Measurements from ENCODE around the gene METTL24. TPM values are rescaled to one million over a fixed set of nuclear protein-coding genes. Genes with fewer than 3 reads are reported as not detected.

The METTL24 gene
- total RNA-seq, 1 experiment from 2014 or later, result 0.61 TPM

- no peak overlapping the region for H3K27ac ChIP-seq (ENCODE audit: insufficient read length, low read depth, low read length)
Observed at GRCh38 chr6:110283657-110284056, 74.5 kb downstream of the METTL24 start.

More at GRCh38 chr6:110283657-110284056, 74.5 kb downstream of the METTL24 start:
- no peak overlapping the region for H4K91ac ChIP-seq (ENCODE audit: insufficient read length, low read depth, low read length)
- H2BK12ac ChIP-seq (ENCODE audit: insufficient read length, low read depth, low read length), result no peak overlapping the region
- no CpG with 5 or more reads among the region's 2 CpGs for WGBS (ENCODE audit: extremely low coverage, insufficient read length, low lambda C conversion rate)
- TF ChIP-seq CTCF (conservative IDR thresholded peaks at IDR 0.05), result no peak
- no peak overlapping the region for H2BK120ac ChIP-seq (ENCODE audit: low read depth, low read length, poor library complexity, severe bottlenecking)
- no peak overlapping the region for H2BK5ac ChIP-seq (ENCODE audit: insufficient read length, low read length)
- H3K36me3 Mint-ChIP-seq (ENCODE audit: insufficient read depth in 1 of 3, low read depth in 3 of 3), result peaks cover 0 to 4% (median 0%) of the 10 kb centered on the region in 3 experiments; a peak in 2 of 7 replicates
- no peak overlapping the region for H3K27ac Mint-ChIP-seq
- H2AK5ac ChIP-seq (ENCODE audit: insufficient read length, low read length), result no peak overlapping the region
- no peak overlapping the region for H3K4me3 Mint-ChIP-seq
- peaks cover 0 to 7% of the 10 kb centered on the region in 2 experiments; a peak in 2 of 5 replicates for H3K9me3 Mint-ChIP-seq
- H3K79me1 ChIP-seq (ENCODE audit: insufficient read depth, low read depth, low read length, poor library complexity, severe bottlenecking), result no peaks in the 10 kb centered on the region
- no peak overlapping the region for H3K9ac ChIP-seq (ENCODE audit: extremely low read depth, insufficient read length, low read length)
- H3K56ac ChIP-seq (ENCODE audit: insufficient read length, low read depth, low read length), result no peak overlapping the region
- no peaks in the 10 kb centered on the region for H3K23me2 ChIP-seq (ENCODE audit: insufficient read length, low read depth, low read length, poor library complexity, severe bottlenecking)
- H3K27me3 ChIP-seq (ENCODE audit: insufficient read depth, low read length), result no peaks in the 10 kb centered on the region
- peaks cover 12 to 14% of the 10 kb centered on the region in 2 experiments for H3K4me1 Mint-ChIP-seq
- no peak for DNase-seq
- no peak overlapping the region for H3K23ac ChIP-seq (ENCODE audit: insufficient read length, low read depth, low read length)
- no peak overlapping the region for H4K5ac ChIP-seq (ENCODE audit: insufficient read length, low read depth, low read length)
- no peak overlapping the region for H2BK15ac ChIP-seq (ENCODE audit: low read depth, low read length)
- no peaks in the 10 kb centered on the region for H3K9me3 ChIP-seq (ENCODE audit: control insufficient read depth, low read depth, low read length)
- no peak overlapping the region for H2AFZ ChIP-seq (ENCODE audit: low read length)
- no peak overlapping the region for H2BK20ac ChIP-seq (ENCODE audit: low read depth, low read length, poor library complexity, severe bottlenecking)
- H3K14ac ChIP-seq (ENCODE audit: insufficient read depth, low read length), result no peak overlapping the region
- H4K8ac ChIP-seq (replicated peaks; ENCODE audit: insufficient read length, low read depth, low read length), result no peak overlapping the region
- H3K18ac ChIP-seq (ENCODE audit: insufficient read length, low read depth, low read length), result no peak overlapping the region
- H4K20me1 ChIP-seq (ENCODE audit: control insufficient read depth, insufficient read depth, insufficient read length), result no peaks in the 10 kb centered on the region
- peaks cover 4% of the 10 kb centered on the region; the same call in 1 of the 2 replicates for H3K4me1 ChIP-seq (ENCODE audit: insufficient read depth, low read length)
- no peaks in the 10 kb centered on the region for H3K27me3 Mint-ChIP-seq (ENCODE audit: low read depth)
- H3K4me2 ChIP-seq (ENCODE audit: insufficient read depth, insufficient read length, low read length), result no peak overlapping the region
- no peaks in the 10 kb centered on the region for H3K79me2 ChIP-seq (ENCODE audit: insufficient read depth, low read length)
- no peak overlapping the region for H3K4ac ChIP-seq (ENCODE audit: low read depth, low read length)
- H3T11ph ChIP-seq (ENCODE audit: low read length), result no peak overlapping the region

All from H9 (cell line).